Effector memory CD4-positive, alpha-beta T cell (primary cell): ENCODE results near the gene MBD3.
"Not testable (repeated sequence)": the region's sequence is repeated elsewhere in the genome, so short reads cannot be mapped to it uniquely, and the experiment has no call there.

Experiments used
- DNase-seq, 3 donors: peaks; one replicate each; pipeline ENCODE4 v3.0.0-alpha.2; 2020
- H3K27ac ChIP-seq: 2 replicates; pipeline ENCODE4 v1.7.0; 2013; ENCODE audit warnings: mild to moderate bottlenecking, low read length, moderate library complexity; ENCODE audit not compliant: insufficient read depth, poor library complexity, severe bottlenecking
- H3K27me3 ChIP-seq: replicated peaks from 2 replicates; pipeline ENCODE4 v1.7.0; 2013; ENCODE audit warnings: mild to moderate bottlenecking, low read length; ENCODE audit not compliant: insufficient read depth, control insufficient read depth, poor library complexity, severe bottlenecking
- H3K36me3 ChIP-seq: 2 replicates; pipeline ENCODE4 v1.7.0; 2013; ENCODE audit warnings: mild to moderate bottlenecking, low read length, moderate library complexity; ENCODE audit not compliant: control insufficient read depth, insufficient read depth
- H3K4me1 ChIP-seq: 2 replicates; pipeline ENCODE4 v1.7.0; 2013; ENCODE audit warnings: low read length, mild to moderate bottlenecking; ENCODE audit not compliant: control insufficient read depth, insufficient read depth, poor library complexity, severe bottlenecking
- H3K4me3 ChIP-seq: 2 replicates; pipeline ENCODE4 v1.7.0; 2013; ENCODE audit warnings: low read length, low read depth, mild to moderate bottlenecking; ENCODE audit not compliant: insufficient read depth, poor library complexity, severe bottlenecking
- H3K9me3 ChIP-seq: 2 replicates; pipeline ENCODE4 v1.7.0; 2013; ENCODE audit warnings: mild to moderate bottlenecking, low read length, moderate library complexity; ENCODE audit not compliant: control insufficient read depth
- total RNA-seq, 3 donors: gene quantifications; one replicate each; lab custom pipeline; 2026; lab: John Stamatoyannopoulos, UW

Gene MBD3, protein sequence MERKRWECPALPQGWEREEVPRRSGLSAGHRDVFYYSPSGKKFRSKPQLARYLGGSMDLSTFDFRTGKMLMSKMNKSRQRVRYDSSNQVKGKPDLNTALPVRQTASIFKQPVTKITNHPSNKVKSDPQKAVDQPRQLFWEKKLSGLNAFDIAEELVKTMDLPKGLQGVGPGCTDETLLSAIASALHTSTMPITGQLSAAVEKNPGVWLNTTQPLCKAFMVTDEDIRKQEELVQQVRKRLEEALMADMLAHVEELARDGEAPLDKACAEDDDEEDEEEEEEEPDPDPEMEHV
- 26.8 to 32.3 (median 29.9) reads per million in 3 donors for total RNA-seq

DNA sequence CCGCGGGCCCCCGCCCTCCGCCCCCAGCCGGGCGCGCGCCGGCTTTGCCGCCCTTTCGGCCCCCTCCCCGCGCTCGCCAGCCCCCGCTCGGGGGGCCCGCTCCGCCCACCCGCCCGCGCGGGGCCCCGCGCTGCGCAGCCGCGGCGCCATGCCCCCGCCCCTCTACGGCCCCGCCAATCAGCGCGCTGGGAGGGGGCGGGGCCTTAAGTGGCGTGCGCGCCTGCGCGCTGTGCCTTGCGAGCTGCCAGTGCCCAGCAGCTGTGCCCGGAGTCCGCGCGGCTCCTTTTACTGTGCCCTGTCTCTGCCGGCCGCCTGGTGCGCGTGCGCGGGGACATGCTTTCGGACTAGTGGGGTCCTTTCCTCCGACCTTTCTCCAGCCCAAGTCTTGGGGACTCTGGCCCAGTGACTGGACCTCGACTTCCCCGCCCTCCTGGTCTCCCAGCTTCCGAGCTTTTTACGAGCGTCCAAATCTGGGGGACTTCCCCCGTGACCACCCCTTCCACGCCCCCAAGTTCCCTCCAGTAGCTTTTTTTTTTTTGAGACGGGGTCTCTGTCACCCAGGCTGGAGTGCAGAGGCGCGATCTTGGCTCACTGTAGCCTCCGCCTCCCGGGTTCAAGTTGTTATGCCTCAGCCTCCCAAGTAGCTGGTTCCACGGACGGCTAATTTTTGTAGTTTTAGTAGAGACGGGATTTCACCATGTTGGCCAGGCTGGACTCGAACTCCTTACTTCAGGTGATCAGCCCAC lies at the start of gene MBD3:
Gene MBD3, minus strand, starts transcription at position 111 of the 746 bp plus-strand sequence. CDS start 234 bp downstream, outside the sequence.
- peaks cover 14% of the 10 kb centered on the region for H3K36me3 ChIP-seq
- peaks cover 18% of the 10 kb centered on the region for H3K4me1 ChIP-seq
- DNase-seq = peak; percentile 76 to 84 (median 81)
- H3K9me3 ChIP-seq = no peaks in the 10 kb centered on the region
- H3K27me3 ChIP-seq = no peaks in the 10 kb centered on the region
- H3K4me3 ChIP-seq = peak within 1 kb of the TSS; percentile 99
- peak within 1 kb of the TSS; percentile 88 for H3K27ac ChIP-seq

DNA sequence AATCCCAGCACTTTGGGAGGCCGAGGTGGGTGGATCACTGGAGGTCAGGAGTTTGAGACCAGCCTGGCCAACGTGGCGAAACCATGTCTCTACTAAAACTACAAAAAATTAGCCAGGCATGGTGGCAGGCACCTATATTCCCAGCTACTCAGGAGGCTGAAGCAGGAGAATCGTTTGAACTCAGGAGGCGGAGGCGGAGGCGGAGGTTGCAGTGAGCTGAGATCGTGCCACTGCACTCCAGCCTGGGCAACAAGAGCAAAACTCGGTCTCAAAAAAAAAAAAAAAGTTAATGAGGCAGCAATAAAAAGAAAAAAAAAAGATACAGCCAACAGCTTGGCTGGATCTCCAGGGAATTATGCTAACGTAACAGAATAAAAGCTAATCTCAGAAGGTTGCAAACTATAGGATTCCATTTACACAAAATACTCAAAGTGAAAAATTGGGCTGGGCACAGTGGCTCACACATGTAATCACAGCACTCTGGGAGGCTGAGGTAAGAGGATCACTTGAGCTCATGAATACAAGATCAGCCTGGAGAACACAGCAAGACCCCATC lies 48.3 kb upstream of the MBD3 start:
- not testable (repeated sequence) for H3K27me3 ChIP-seq, H3K27ac ChIP-seq, DNase-seq, H3K9me3 ChIP-seq, H3K4me1 ChIP-seq, H3K4me3 ChIP-seq
- peaks cover 19% of the 10 kb centered on the region for H3K36me3 ChIP-seq

DNA sequence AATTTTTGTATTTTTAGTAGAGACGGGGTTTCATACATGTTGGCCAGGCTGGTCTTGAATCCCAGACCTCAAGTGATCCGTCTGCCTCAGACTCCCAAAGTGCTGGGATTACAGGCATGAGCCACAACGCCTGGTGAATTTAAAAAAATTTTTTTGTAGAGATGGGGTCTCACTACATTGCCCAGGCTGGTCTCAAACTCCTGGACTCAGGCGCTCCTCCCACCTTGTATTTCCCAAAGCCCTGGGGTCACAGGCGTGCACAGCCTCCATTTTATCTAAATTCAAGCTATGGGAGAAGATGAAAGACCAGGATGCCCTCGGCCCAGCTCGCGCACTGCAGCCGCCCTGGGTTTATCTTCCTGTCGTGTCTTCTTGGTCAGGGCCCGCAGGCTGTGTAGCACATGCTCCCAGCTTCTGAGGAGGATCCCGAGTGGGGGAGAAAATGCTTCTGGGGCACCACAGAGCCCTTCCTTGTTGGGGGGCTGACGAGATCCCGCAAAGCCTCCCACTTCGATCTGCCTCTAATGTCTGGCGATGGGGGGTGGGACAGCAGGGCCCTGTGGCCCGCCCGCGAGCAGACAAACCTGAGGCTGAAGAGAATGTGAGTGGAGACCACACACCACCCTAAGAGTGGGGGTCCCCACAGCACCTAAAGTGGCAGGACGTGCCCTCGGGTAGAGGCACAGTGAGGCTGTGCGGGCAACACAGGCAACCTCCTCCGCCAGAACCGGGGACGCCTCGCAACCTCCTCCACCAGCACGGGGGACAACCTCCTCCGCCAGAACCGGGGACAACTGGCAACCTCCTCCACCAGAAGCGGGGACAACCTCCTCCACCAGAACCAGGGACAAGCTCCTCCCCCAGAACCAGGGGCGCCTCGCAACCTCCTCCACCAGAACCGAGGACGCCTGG lies 43.9 kb upstream of the MBD3 start:
- no peak for DNase-seq
- Histone ChIP-seq H3K4me3 (no peak overlapping the region), H3K9me3 (no peaks in the 10 kb centered on the region), H3K27me3 (no peaks in the 10 kb centered on the region), H3K36me3 (peaks cover 10% of the 10 kb centered on the region), H3K27ac (no peak overlapping the region), H3K4me1 (no peaks in the 10 kb centered on the region)

DNA sequence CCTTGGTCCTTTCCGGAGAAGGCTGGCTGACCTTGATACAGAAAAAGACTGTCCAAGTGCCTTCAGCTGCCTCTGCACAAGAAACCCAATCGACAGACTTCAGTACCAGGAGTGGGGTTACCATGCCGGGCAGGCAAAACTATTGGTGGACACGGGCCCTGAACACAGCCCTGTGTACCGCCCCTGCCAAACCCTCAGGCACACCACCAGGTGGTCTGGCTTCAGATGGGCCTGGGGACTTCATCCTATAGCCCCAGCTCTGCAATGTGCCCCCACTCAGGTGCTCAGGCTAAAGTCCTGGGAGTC lies 42.2 kb upstream of the MBD3 start:
- no peaks in the 10 kb centered on the region for H3K27me3 ChIP-seq
- peaks cover 10% of the 10 kb centered on the region for H3K36me3 ChIP-seq
- H3K4me3 ChIP-seq = no peak overlapping the region
- H3K27ac ChIP-seq = no peak overlapping the region
- no peaks in the 10 kb centered on the region for H3K9me3 ChIP-seq
- no peak for DNase-seq
- H3K4me1 ChIP-seq = no peaks in the 10 kb centered on the region

DNA sequence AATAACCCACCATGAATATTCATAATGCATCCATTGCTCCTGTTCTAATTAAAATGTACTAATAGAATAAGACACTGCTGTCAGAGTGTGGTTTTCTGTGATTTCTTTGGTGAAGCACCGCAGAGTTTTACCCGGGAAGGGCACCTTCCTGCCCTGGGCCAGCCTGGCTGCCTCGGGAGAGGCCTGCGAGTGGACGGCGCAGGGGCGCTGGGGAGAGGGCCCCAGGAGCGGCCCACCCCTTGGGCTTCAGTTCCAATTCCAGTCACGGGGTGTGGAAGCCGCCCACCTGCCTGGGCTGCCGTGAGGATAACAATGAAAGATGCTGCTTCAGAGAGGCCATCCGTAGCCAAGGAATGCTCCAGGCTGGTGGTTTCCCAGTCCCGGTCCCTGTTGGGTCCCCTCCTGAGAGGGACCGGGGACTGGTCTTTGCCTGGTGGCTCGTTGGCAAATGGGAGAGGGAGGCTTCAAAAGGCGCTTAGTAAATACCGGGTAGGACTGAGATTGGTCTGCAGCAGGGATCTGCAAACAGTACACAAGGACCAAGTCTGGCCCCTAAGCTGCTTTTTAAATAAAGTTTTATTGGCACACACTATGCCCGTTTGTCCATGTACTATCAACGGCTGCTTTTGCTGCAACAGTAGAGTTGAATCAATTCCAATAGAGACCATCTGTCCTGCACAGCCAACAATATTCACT lies 41.7 kb upstream of the MBD3 start:
- no peaks in the 10 kb centered on the region for H3K4me1 ChIP-seq

DNA sequence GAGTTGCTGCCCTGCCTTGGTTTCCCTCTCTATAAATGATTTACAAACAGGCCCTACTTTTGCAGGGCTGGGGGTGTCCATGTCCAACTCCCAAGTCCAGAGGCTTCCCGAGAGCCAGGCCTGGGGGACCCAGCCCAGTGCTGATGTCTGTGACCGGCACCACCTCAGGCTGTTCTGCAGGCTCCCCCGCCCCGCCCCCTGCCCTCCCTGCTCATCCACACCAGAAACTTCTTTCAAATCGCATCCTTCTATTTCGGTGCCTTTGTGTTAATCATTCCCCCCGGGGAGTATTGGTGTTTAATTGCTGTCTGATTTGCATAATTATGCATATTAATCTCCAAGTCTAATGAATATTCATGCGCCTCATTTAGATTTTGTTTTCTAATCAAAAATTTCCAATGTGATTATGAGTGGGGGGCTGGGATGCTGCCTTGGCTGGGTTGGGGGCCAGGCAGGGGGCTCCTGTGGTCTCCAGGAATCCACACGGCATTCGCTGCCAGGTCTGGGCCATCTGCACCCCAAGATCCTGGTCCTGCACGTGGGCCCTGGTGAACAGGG lies 40.7 kb upstream of the MBD3 start:
- no peaks in the 10 kb centered on the region for H3K27me3 ChIP-seq
- no peak overlapping the region for H3K27ac ChIP-seq
- H3K36me3 ChIP-seq = peaks cover 10% of the 10 kb centered on the region
- H3K4me3 ChIP-seq = no peak overlapping the region
- no peaks in the 10 kb centered on the region for H3K9me3 ChIP-seq
- H3K4me1 ChIP-seq = no peaks in the 10 kb centered on the region
- DNase-seq = no peak

More for the DNA sequence above, 41.7 kb upstream of the MBD3 start:
- no peaks in the 10 kb centered on the region for H3K27me3 ChIP-seq
- peaks cover 10% of the 10 kb centered on the region for H3K36me3 ChIP-seq
- H3K4me3 ChIP-seq = no peak overlapping the region
- H3K9me3 ChIP-seq = no peaks in the 10 kb centered on the region
- H3K27ac ChIP-seq = no peak overlapping the region
- DNase-seq = no peak

DNA sequence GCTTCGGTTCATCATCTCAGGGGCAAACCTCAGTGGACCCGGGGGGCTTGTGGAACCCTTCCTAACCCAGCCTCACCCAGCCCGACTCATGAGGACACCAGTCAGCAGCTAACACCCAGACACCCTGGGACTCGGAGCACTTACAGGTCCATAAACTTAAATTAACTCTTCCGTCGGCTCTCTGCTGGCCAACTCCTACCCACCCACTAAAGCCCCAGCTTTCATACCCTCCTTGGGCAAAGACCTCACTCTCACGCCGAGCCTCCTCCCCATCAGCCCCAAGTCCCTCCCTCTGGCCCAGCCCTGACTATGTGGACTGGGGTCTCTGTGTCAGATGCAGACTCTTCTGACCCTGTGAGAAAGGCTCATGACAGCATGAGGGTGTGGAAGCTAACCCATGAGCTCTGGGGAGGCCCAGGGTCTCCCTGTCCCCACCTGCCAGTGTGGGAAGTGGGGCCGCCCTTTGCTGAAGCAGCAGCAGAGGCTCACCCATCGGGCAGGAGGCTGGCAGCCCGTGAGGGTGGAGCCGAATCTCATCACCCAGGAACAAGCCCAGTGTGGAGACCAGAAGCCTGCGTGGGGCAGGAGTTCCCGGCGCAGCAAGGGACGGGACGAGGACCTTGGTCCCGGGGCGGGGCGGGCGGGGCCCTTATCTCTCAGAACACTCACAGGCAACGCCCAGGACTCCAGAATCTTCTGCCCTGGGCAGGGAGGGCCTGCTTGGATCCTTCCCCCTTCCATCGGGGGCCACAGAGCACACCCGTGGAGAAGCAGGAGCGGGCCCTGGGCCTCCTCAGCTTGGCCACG lies 40.0 kb upstream of the MBD3 start:
- Histone ChIP-seq H3K27ac (no peak overlapping the region), H3K4me3 (no peak overlapping the region), H3K9me3 (no peaks in the 10 kb centered on the region), H3K36me3 (peaks cover 10% of the 10 kb centered on the region), H3K27me3 (no peaks in the 10 kb centered on the region), H3K4me1 (no peaks in the 10 kb centered on the region)
- no peak for DNase-seq

DNA sequence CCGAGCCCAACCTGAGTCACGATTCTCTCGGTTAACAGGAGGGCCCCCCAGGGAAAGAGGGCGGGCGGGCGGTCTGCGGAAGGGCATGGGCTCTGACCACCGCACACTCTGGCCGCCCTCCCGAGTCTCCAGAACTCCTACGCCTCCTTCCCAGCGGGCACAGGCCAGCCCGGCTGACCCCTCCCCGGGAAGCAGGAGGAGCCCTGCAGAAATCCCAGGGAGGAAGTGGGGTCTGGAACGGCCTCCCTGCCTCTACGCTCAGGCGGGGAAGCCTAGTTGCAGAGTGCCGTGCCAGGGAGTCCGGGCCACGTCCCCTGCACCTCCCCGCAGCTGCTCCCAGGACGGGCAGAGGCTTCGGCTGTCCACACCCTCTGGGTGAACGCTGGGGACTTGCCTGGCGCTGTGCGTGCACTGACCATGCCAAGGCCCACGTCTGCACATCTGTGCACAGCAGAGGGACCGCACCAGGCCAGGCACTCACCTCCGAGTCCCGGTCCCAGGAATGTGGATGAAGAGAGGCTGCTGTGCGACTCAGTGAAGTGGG lies 39.0 kb upstream of the MBD3 start:
- Histone ChIP-seq H3K27me3 (no peaks in the 10 kb centered on the region), H3K9me3 (no peaks in the 10 kb centered on the region), H3K27ac (no peak overlapping the region), H3K4me1 (no peaks in the 10 kb centered on the region), H3K36me3 (peaks cover 10% of the 10 kb centered on the region), H3K4me3 (no peak overlapping the region)
- no peak for DNase-seq
